ENCODE results near the gene TMF1.

DNA sequence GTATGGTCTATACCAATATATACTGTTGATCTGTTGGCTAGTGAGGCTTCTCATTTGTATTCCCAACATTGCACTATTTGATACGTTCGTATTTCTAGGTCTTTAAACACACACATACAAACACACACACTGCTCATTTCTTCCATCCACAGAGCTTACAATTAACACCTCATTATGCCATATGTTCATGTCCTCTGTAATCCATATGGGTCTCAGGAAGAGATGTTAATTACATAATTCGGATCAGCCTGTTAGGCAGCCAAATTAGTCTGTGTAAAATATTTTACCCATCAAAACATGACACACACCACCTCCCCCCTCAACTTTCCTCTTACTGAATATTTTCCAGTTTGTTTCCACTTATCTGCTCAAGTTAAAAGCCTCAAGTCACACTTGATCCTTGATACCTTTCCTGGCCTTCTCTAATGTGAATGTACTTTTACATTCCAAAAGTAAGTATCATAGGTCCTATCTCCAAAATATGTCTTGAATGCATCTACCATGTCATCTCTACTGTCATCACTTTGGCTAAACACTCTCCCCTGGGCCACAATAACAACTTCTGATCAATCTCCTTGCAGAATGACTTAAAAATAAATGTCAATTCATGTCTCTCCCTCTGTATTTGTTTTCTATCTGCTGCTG is 66.9 kb downstream of the TMF1 start:
- no peak for TF ChIP-seq CTCF (IDR thresholded peaks at IDR 0.05)
- no peak for TF ChIP-seq POLR2AphosphoS5 (IDR thresholded peaks at IDR 0.05)

Measured in stomach (tissue), 4 donors.